ENCODE data around the gene KANSL1L.
"Not testable (repeated sequence)": the region's sequence is repeated elsewhere in the genome, so short reads cannot be mapped to it uniquely, and the experiment has no call there.

KANSL1L gene

GRCh38 chr2:210198326-210198725 is 27.1 kb upstream of the KANSL1L start:
- peak overlapping the region in 1 of 11 experiments; percentile 60; a peak in 2 of 22 replicates for H3K9ac ChIP-seq

GRCh38 chr2:210197720-210198119 is 26.5 kb upstream of the KANSL1L start:
- Histone ChIP-seq H3K9me3 (replicated peaks in 1 of 11) (no peaks in the 10 kb centered on the region), H4K20me1 (no peaks in the 10 kb centered on the region)
- TF ChIP-seq Cebpa-rat (IDR thresholded peaks at IDR 0.05) = no peak

More at GRCh38 chr2:210198326-210198725, 27.1 kb upstream of the KANSL1L start:
- Histone ChIP-seq H3K36me3 (no peaks in the 10 kb centered on the region), H4K20me1 (no peaks in the 10 kb centered on the region), H3K27me3 (no peaks in the 10 kb centered on the region), H3K4me3 (no peak overlapping the region), H3K9me3 (replicated peaks in 1 of 11) (no peaks in the 10 kb centered on the region), H3K27ac (no peak overlapping the region), H3K4me1 (peaks cover 0 to 15% (median 8%) of the 10 kb centered on the region in 10 experiments; a peak in 14 of 20 replicates), H3K4me2 (peak overlapping the region in 7 of 11 experiments; percentile 2 to 55 (median 22); a peak in 10 of 22 replicates)
- TF ChIP-seq Cebpa-rat (IDR thresholded peaks at IDR 0.05) = no peak

GRCh38 chr2:210195101-210195852 is 24.1 kb upstream of the KANSL1L start:
- Histone ChIP-seq H3K27ac (no peak overlapping the region), H3K4me2 (0 out of 22 replicates have a peak overlapping the region, but pooled peaks of 2 of the 11 experiments have one; percentile 4 to 19), H3K9ac (no peak overlapping the region), H4K20me1 (no peaks in the 10 kb centered on the region), H3K4me3 (no peak overlapping the region), H3K9me3 (replicated peaks in 1 of 11) (no peaks in the 10 kb centered on the region), H3K4me1 (peaks cover 0 to 15% (median 8%) of the 10 kb centered on the region in 10 experiments; a peak in 14 of 20 replicates), H3K36me3 (no peaks in the 10 kb centered on the region), H3K27me3 (no peaks in the 10 kb centered on the region)
- TF ChIP-seq Cebpa-rat (IDR thresholded peaks at IDR 0.05) = no peak

More at GRCh38 chr2:210197720-210198119, 26.5 kb upstream of the KANSL1L start:
- Histone ChIP-seq H3K9ac (no peak overlapping the region), H3K4me1 (peaks cover 0 to 15% (median 8%) of the 10 kb centered on the region in 10 experiments; a peak in 14 of 20 replicates), H3K27me3 (no peaks in the 10 kb centered on the region), H3K4me3 (no peak overlapping the region), H3K27ac (no peak overlapping the region), H3K36me3 (no peaks in the 10 kb centered on the region), H3K4me2 (no peak overlapping the region)

- H3K36me3 ChIP-seq = no peaks in the 10 kb centered on the region
- no peaks in the 10 kb centered on the region for H3K27me3 ChIP-seq
- H3K9me3 ChIP-seq (replicated peaks in 1 of 11) = peaks cover 8 to 17% (median 12%) of the 10 kb centered on the region in 11 experiments; a peak in 20 of 22 replicates
- peaks cover 0 to 5% (median 0%) of the 10 kb centered on the region in 10 experiments; a peak in 5 of 20 replicates for H3K4me1 ChIP-seq
- H3K9ac ChIP-seq = no peak overlapping the region
- H3K4me3 ChIP-seq = no peak overlapping the region
- no peaks in the 10 kb centered on the region for H4K20me1 ChIP-seq
- H3K27ac ChIP-seq = no peak overlapping the region
- TF ChIP-seq Cebpa-rat (IDR thresholded peaks at IDR 0.05) = no peak
- no peak overlapping the region for H3K4me2 ChIP-seq
Measured at GRCh38 chr2:210190345-210190744, 19.1 kb upstream of the KANSL1L start.

GRCh38 chr2:210189452-210190138 is 18.4 kb upstream of the KANSL1L start:
- peaks cover 16 to 25% (median 19%) of the 10 kb centered on the region in 11 experiments for H3K9me3 ChIP-seq (replicated peaks in 1 of 11)
- no peak overlapping the region for H3K4me2 ChIP-seq
- no peak overlapping the region for H3K27ac ChIP-seq

GRCh38 chr2:210188755-210189154 is 17.5 kb upstream of the KANSL1L start:
- Histone ChIP-seq H3K36me3 (no peaks in the 10 kb centered on the region), H3K9ac (no peak overlapping the region), H3K4me3 (no peak overlapping the region), H4K20me1 (no peaks in the 10 kb centered on the region), H3K27me3 (no peaks in the 10 kb centered on the region), H3K4me2 (no peak overlapping the region), H3K4me1 (no peaks in the 10 kb centered on the region), H3K27ac (no peak overlapping the region), H3K9me3 (replicated peaks in 1 of 11) (peaks cover 24 to 33% (median 28%) of the 10 kb centered on the region in 11 experiments)
- TF ChIP-seq Cebpa-rat (IDR thresholded peaks at IDR 0.05) = no peak

More at GRCh38 chr2:210189452-210190138, 18.4 kb upstream of the KANSL1L start:
- no peaks in the 10 kb centered on the region for H4K20me1 ChIP-seq
- no peaks in the 10 kb centered on the region for H3K4me1 ChIP-seq
- no peaks in the 10 kb centered on the region for H3K27me3 ChIP-seq
- no peaks in the 10 kb centered on the region for H3K36me3 ChIP-seq
- H3K4me3 ChIP-seq = no peak overlapping the region
- no peak overlapping the region for H3K9ac ChIP-seq
- TF ChIP-seq Cebpa-rat (IDR thresholded peaks at IDR 0.05) = no peak

GRCh38 chr2:210188190-210188589 is 17.0 kb upstream of the KANSL1L start:
- Histone ChIP-seq H3K27ac (no peak overlapping the region), H3K27me3 (no peaks in the 10 kb centered on the region), H3K9ac (no peak overlapping the region), H4K20me1 (no peaks in the 10 kb centered on the region), H3K36me3 (no peaks in the 10 kb centered on the region), H3K4me2 (no peak overlapping the region), H3K9me3 (replicated peaks in 1 of 11) (peaks cover 30 to 39% (median 33%) of the 10 kb centered on the region in 11 experiments), H3K4me1 (no peaks in the 10 kb centered on the region), H3K4me3 (no peak overlapping the region)
- TF ChIP-seq Cebpa-rat (IDR thresholded peaks at IDR 0.05) = no peak

GRCh38 chr2:210183936-210184335 is 12.7 kb upstream of the KANSL1L start:
- not testable (repeated sequence) for H3K27ac ChIP-seq, H3K4me2 ChIP-seq, H3K36me3 ChIP-seq, H3K27me3 ChIP-seq, H3K4me1 ChIP-seq, H3K9ac ChIP-seq, H4K20me1 ChIP-seq, H3K4me3 ChIP-seq
- H3K9me3 ChIP-seq (replicated peaks in 1 of 11) = peaks cover 30 to 57% (median 41%) of the 10 kb centered on the region in 11 experiments

- H3K4me3 ChIP-seq, H3K9ac ChIP-seq, H4K20me1 ChIP-seq, H3K36me3 ChIP-seq, H3K4me2 ChIP-seq, H3K27me3 ChIP-seq, H3K27ac ChIP-seq, H3K4me1 ChIP-seq: not testable (repeated sequence)
- H3K9me3 ChIP-seq (replicated peaks in 1 of 11) = peaks cover 30 to 53% (median 41%) of the 10 kb centered on the region in 11 experiments
Measured at GRCh38 chr2:210181606-210182088, 10.4 kb upstream of the KANSL1L start.

- H3K4me1 ChIP-seq, H3K27ac ChIP-seq, H3K9ac ChIP-seq, H3K27me3 ChIP-seq, H3K36me3 ChIP-seq, H3K4me2 ChIP-seq, H4K20me1 ChIP-seq, H3K4me3 ChIP-seq: not testable (repeated sequence)
- peaks cover 26 to 48% (median 37%) of the 10 kb centered on the region in 11 experiments for H3K9me3 ChIP-seq (replicated peaks in 1 of 11)
Measured at GRCh38 chr2:210181033-210181605, 9.9 kb upstream of the KANSL1L start.
